ENCODE results near the gene ARID3A.

Gene ARID3A

DNA sequence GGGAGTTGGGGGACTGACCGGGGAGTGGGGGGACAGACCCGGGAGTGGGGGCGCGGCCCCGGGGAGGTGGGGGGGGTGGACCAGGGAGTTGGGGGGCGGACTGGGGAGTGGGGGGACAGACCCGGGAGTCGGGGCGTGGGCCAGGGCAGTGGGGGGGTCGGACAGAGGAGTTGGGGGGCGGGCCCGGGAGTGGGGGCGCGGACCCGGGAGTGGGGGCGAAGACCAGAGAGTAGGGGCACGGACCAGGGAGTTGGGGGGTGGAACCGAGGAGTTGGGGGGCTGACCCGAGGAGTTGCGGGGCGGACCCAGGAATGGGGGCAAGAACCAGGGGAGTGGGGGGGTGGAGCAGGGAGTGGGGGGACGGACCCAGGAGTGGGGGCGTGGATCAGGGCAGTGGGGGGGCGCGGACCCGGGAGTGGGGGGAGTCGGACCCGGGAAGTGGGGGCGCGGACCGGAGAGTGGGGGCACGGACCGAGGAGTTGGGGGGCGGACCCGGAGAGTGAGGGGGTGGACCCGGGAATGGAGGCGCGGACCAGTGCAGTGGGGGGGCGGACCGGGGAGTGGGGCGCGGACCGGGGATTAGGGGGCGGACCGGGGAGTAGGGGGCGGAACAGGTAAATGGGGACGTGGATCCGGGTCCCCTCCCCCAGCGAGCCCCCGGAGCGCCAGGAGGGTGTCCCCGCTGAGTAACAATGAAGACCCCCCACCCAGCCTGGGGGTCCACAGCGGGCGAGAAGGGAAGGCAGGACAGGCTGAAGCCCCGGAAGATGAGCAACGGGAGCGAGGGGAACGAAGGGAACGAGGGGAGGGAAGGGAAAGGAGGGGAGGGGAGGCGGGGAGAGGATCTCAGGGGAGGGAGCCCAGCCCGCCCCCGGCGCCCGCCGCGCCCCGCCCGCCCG is 13.4 kb upstream of the ARID3A start:
- peak; percentile 35 for DNase-seq

DNA sequence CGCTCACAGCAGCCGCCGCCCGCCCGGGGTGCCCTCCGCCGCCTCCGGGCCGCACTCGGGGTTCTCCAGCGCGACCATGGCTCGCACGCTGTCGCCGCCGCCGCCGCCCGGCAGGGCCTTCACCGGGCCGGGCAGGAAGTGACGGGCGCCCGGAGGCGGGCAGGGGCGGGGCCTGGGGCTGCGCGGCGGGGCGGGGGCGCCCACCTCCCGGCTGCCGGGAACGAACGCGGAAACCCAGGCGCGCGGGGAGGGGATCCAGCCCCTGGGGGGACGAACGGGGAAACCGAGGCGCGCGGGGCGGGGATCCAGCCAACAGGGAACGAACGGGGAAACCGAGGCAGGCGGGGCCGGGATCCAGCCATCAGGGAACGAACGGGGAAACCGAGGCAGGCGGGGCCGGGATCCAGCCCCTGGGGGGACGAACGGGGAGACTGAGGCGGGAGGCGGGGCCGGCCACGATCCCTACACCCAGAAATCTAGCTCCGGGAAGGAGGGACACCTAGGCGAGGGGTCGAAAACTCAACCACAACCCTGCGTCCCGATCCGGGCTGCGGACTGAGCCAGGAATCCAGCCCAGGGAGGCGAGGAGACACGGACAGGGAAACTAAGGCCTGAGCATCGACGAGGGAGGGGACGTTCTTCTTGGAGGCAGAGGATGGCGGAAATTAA is 12.6 kb upstream of the ARID3A start, which contains the start of gene R3HDM4:
R3HDM4 (minus strand) TSS at position 140 of the 669 bp plus-strand sequence; CDS start at position 78, 62 bp downstream.
- DNase-seq = peak; percentile 79

DNA sequence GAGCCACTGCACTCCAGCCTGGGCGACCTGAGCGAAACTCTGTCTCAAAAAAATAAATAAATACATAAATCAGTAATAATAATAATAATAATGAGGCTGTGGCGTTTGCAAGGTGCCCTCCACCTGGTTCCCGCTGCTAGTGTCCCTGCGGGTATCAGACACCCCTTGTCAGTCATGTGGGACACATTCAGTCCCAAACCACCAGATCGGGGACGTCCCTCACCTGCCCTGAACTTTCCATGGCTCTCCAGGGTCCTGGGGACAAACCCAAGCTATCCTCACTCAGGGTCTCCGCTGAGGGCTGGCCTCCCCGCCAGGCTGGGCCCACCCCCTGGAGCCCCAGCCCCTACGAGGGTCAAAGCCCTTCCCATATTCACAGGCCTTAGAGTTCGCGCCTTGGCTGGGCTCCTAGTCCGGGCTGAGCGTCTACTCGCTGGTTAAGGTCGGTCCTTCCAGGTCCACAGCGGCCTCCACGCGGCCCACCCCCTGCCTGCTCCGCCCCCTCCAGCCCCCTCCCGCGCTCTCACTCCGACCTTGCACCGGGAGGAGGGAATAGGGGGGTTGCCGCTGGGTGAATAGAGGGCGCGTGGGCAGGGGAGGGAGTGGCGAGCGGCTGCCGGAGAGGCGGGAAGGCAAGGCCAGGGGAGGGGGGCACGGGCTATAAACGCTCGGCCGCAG is 9.1 kb upstream of the ARID3A start:
- no peak for DNase-seq

DNA sequence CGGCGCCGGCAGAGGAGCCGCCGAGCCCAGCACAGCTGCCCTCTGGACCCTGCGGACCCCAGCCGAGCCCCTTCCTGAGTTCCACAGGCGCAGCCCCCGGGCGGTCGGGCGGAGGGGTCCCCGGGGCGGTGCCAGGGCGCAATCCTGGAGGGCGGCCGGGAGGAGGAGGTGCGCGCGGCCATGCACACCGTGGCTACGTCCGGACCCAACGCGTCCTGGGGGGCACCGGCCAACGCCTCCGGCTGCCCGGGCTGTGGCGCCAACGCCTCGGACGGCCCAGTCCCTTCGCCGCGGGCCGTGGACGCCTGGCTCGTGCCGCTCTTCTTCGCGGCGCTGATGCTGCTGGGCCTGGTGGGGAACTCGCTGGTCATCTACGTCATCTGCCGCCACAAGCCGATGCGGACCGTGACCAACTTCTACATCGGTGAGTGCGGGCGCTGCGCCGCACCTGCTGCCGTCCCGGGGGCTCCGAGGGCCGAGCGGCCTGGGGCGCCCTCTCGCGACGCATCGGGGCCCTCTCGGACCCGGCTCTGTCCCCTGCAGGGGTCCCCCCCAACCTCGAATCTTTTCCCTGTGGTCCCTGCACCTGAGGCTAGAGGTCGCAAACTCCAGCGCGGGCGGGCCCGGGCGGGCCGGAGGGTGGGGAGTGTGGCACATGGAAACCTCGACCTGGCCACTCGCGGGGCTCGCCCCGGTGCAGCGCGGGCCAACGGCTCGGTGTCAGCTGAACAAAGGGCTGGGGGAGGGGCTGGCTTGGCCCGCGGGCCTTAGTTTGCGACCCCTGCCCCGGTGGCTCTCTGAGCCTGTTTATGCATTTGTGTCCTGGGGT is 8.3 kb upstream of the ARID3A start, which contains the start of gene KISS1R:
KISS1R (plus strand) TSS at position 11 of the 829 bp plus-strand sequence; CDS start at position 181, 170 bp downstream.
- peak; percentile 41 for DNase-seq

DNA sequence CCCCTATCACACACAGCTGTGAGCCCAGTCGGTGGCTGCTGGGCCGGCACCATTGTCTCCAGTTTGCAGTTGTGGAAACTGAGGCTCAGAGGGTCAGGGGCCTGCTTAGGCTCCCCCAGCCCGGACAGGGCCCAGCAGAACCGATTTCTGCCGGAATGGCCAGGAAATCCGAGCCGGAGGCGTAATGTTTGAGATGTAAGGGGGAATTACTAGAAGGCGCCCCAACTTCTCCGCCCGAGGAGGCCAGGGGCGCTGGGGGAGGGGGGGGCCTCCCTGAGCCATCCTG is 7.7 kb upstream of the ARID3A start:
- DNase-seq = no peak

DNA sequence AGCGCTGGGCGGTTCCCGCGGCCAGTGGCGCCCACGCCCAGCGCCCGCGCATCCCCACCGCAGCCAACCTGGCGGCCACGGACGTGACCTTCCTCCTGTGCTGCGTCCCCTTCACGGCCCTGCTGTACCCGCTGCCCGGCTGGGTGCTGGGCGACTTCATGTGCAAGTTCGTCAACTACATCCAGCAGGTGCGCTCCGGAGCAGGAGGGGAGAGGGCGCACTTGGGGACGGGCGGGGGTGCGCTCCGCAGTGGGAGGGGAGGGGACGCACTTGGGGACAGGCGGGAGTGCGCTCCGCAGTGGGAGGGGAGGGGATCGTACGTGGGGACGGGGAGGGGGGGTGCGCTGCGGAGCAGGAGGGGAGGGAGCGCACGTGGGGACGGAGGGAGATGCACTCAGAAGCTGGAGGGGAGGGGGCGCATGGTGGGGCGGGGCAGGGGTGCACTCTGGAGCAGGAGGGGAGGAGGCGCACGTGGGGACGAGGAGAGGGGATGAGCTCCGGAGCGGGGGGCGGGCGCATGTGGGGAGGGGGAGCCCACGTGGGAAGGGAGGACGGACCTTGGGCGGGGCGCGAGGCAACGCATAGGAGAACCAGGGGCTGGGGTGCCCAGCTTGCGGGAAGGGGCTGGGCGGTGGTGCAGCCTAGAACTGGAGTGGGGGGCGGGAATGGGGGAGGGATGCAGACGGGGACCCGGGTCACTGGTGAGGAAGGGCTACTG is 7.2 kb upstream of the ARID3A start:
- no peak for DNase-seq

DNA sequence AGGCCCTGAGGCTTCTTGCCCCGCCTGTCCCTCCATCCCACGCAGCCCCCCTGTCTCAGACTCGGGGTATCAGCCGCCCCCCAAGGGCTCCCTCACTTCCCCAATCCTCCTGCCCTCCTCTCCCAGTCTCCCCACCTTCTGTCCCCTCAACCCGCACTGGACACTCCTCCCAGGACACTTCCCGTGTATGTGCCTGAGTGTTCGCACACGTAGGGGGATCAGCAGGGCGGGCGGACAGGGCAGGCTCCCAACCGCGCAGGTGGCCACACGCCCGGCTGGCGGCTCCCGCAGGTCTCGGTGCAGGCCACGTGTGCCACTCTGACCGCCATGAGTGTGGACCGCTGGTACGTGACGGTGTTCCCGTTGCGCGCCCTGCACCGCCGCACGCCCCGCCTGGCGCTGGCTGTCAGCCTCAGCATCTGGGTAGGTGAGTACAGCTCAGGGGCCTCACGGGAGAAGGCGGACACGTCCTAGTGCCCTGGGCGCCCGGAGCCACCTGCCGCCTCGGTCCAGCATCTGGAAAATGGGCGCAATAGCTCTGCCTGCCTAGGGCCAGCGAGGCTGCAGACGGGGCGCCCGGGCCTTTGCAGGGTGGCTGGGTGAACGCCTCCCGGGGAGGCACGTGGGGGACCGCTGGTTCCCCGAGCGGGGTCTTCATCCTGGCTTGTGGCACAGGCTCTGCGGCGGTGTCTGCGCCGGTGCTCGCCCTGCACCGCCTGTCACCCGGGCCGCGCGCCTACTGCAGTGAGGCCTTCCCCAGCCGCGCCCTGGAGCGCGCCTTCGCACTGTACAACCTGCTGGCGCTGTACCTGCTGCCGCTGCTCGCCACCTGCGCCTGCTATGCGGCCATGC is 6.4 kb upstream of the ARID3A start:
- peak; percentile 24 for DNase-seq

DNA sequence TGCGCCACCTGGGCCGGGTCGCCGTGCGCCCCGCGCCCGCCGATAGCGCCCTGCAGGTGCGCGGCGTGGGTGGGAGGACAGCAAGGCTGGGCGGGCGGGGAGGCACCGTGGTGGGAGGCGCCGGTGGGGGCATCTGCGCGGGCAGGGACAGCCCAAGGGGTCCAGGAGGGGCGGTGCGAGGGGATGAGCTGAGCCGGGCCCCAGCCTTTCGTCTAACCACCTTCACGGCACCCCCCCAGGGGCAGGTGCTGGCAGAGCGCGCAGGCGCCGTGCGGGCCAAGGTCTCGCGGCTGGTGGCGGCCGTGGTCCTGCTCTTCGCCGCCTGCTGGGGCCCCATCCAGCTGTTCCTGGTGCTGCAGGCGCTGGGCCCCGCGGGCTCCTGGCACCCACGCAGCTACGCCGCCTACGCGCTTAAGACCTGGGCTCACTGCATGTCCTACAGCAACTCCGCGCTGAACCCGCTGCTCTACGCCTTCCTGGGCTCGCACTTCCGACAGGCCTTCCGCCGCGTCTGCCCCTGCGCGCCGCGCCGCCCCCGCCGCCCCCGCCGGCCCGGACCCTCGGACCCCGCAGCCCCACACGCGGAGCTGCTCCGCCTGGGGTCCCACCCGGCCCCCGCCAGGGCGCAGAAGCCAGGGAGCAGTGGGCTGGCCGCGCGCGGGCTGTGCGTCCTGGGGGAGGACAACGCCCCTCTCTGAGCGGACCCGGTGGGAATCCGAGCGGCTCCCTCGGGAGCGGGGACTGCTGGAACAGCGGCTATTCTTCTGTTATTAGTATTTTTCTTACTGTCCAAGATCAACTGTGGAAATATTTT is 5.6 kb upstream of the ARID3A start:
- peak; percentile 70 for DNase-seq

DNA sequence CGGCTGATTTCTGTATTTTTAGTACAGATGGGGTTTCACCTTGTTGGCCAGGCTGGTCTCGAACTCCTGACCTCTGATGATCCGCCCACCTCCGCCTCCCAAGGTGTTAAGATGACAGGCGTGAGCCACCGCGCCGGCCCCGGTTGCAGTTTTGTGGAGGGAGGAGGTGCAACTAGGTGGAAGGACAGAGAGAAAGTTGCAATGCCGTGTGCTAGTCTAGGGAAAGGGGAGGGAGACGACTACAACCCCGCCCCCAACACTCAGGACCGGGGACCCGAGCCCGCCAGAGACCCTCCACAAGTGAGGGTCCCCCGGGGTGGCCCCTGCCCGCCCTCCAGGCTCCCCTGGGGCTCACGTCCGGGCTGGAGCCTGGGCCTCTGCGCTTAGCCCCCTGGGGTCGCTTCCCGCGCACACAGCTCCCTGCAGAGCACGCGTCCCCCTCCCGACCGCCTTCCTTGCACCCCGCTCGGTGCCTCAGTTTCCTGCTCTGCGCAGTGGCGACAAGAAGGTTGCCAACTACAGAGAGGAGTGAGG is 1.2 kb upstream of the ARID3A start:
- DNase-seq = no peak

DNA sequence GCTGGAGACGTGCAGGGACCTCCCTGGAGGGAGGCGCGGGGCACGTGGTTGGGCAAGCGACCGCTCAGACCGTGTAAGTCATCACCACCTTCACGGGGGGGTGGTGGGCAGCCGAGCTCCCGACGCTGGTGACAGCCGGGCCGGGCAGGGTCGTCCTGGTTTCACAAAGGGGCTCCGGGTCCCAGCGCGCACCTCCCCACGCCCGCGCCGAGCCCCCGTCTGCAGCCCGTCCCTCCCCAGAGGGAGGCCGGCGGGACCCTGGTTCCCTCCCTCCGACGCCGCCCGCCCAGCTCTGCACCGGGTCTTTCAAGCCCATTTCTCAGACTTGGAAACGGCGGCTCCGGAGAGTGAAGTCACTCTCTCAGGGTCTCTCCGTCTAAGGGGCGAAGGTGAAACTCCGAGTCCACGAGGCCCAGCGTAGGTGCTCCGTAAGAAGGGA is 729 bp upstream of the ARID3A start:
- DNase-seq = peak; percentile 70

DNA sequence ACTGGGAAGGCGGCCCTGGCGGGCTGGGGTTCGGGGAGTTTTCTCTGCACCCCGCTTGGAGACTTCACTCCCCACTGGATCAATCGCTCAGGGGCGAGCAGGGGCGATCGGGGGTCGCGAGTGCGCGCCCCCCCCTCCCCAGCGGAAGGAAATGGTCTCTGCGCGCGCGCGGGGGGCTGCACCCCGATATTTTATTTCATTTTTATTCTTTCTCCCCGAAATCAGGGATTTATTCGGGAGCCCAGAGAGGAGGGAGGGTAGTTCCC is 421 bp downstream of the ARID3A start:
- DNase-seq = no peak

DNA sequence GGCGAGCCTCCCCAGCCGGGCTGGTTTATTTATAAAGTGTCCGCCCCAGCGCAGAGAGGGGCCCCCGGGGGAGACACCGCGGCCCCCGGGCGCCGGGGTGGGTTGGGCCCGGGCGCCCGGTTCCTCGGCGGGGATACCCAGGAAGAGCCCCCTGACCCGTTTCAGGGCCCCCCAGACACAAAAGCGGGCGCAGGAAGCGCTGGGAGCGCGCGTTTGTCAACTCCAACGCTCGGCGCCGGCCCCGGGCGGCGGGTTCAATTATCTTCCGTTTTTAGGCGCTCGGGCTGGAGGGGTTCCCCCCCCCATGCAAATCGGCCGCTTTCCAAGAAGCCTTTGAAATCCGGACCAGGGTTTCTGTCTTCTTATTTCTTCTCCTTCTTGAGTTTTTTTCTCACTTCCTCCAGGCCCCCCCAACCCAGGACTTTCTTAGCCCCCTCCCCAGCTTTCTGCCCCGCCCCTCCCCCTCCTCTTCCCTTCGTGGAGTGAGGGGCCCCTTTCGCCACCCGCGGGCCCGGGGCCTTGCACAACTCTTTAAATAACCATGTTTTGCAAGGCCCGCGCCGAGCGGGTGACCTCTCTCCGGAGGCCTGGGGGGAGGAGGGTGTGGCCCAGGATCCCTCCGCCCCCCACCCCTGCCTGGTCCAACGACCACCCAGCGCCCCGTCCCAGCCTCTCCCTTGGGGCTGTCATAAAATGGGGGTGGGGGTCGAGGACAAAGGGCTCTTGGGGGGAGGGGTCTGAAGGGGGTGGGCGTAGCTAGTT is 935 bp downstream of the ARID3A start:
- DNase-seq = peak; percentile 28

DNA sequence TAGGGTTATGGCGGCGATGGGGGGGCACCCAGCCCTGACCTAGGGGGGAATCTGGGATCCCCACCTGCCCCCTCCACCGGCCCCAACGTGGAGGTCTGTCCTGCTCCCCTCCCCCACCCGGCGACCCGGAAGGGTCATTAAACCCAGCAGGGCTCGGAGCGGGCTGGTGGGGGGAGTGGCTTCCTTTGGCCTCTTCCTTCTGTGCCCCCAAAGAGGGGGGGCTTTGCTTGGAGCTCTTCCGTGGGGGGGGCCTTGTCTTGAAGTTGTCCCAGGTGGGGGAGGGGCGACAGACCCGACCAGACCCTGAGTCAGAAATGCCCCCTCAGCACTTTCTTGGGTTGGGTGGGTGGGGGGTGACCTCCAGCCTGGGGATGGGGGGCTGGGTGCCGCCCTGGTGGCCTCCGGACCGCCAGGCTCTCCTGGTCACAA is 1.5 kb downstream of the ARID3A start:
- DNase-seq = no peak

DNA sequence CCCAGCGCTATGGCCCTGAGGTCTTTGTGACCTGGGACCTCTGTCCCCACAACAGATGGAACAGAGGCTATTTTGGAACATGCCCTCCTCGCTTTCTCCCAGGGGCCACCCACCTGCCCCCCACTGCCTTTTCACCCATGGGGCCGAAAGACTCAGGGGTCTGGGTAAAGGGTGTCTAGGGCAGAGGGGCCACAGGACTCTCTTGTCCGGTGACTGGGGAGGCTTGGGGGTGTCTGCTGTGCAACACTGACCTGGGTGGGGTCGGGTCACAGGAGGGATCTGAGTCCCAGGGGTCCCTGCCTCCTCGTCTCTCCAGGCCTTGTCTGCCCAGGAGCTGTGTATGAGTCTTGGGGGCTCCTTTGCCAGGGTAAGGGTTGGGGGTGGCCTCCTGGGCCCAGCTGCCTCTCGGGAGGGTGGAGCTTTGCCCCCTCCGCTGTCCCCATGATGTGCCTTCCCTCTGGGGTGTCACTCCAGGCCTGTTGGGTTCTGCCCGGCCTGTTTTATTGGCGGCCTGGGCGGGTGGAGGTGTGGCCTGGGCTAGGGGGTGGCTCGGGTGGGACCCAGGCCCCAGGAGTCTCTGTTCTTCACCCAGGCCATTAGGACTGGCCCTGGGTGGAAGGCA is 2.1 kb downstream of the ARID3A start:
- no peak for DNase-seq

DNA sequence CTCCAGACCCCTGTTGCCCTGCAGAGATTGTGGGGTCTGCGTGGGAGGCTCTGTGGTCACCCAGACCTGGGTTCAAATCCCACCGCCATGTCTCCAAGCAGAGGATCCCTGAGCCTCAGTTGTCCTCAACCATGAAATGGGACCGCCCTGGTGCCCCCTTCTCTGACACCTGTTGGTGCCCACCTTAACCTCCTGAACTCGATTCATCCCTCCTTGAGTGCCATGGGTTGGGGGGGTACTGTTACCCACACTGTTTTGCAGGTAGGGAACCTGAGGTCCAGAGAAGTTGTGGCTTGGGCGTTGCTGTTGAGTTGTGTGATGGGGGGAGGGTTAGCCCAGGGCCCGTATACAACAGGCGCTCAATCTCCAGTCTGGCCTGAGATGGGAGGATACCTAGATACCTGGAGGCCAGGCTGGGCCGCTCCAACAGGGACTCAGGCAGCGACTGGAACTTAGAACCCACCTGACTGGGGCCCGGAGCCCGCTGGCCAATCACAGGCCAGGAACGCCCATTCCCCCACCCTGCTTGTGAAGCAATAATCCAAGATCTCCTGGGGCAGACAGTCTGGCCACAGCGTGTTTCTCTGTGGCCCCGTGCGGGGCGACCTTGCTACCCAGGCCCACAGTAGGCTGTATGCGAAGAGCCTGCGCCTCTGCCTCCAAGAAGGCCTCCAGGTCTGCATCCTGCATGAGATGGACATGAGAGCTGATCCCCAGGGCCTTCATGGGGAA is 2.8 kb downstream of the ARID3A start:
- no peak for DNase-seq

DNA sequence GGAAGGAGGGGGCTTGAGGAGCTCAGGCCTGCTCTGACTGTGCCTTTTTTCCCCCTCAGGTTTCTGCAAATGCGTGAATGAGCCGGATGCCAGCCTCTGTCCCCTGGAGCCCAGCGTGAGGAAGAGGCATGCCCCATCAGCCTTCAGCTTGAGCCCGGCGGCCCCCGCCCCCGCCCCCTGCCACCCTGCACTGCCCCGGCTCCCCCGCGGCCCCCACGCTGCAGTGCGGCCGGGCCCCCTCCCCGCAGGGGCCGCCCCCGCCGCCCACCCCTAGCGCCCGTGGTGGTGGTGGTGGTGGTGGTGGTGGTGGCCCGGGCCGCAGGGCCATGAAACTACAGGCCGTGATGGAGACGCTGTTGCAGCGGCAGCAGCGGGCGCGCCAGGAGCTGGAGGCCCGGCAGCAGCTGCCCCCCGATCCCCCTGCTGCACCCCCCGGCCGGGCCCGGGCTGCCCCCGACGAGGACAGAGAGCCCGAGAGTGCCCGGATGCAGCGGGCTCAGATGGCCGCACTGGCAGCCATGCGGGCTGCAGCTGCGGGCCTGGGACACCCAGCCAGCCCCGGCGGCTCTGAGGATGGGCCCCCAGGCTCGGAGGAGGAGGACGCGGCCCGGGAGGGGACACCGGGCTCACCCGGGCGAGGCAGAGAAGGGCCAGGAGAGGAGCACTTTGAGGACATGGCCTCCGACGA is 3.5 kb downstream of the ARID3A start:
- DNase-seq = no peak

DNA sequence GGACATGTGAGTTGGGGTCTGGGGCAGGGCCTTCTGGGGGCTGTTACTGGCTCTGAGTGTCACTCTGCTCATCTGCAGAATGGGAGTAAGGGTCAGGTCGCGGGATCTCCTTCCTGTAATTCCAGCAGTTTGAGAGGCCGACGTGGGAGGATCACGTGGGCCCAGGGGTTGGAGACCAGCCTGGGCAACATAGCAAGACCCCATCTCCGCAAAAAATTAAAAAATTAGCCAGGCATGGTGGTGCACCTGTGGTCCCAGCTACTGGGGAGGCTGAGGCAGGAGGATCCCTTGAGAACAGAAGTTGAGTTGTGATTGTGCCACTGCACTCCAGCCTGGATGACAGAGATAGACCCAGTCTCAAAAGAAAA is 4.0 kb downstream of the ARID3A start:
- DNase-seq = no peak

Measured in CD4-positive, alpha-beta T cell treated with Interleukin-4 for 4 hours (primary cell).